Natural killer cell treated with Interleukin-12 subunit alpha and Interleukin-12 subunit beta and Interleukin-15 and Interleukin-18, amount 100 ng/mL, for 72 hours (primary cell): ENCODE results near the gene S100A7. TPM values are rescaled to one million over a fixed set of nuclear protein-coding genes. Genes with fewer than 3 reads are reported as not detected.

Experiments used
- ATAC-seq, 2 donors: fragments of 150-1000 bp; cut with Tn5 transposase in 1 of 2; sonication (Bioruptor Pico), chemical (Tn5 transposase) in 1 of 2; 2 replicates each; pipeline ENCODE4 v1.10.0; 2021
- DNase-seq: peaks from one replicate; pipeline ENCODE4 v3.0.0; 2022; ENCODE audit warnings: low spot score
- H3K27ac Mint-ChIP-seq, 2 donors: 1 replicate in 1 of 2; 2 replicates in 1 of 2; pipeline ENCODE4 v1.8.0; 2022; ENCODE audit warnings: mixed read lengths in 2 of 2, mild to moderate bottlenecking in 1 of 2, moderate library complexity in 1 of 2
- H3K27me3 Mint-ChIP-seq, 2 donors: 1 replicate in 1 of 2; 2 replicates in 1 of 2; pipeline ENCODE4 v1.8.0; 2022; ENCODE audit warnings: mixed read lengths in 2 of 2
- H3K36me3 Mint-ChIP-seq: one replicate; pipeline ENCODE4 v1.8.0; 2022; ENCODE audit warnings: mixed read lengths
- H3K4me1 Mint-ChIP-seq, 2 donors: 1 replicate in 1 of 2; 2 replicates in 1 of 2; pipeline ENCODE4 v1.8.0; 2022; ENCODE audit warnings: low read depth in 2 of 2, mixed read lengths in 2 of 2, mild to moderate bottlenecking in 1 of 2
- H3K4me3 Mint-ChIP-seq: one replicate; pipeline ENCODE4 v1.8.0; 2022; ENCODE audit warnings: mixed read lengths
- H3K9me3 Mint-ChIP-seq: 2 replicates; pipeline ENCODE4 v1.8.0; 2022; ENCODE audit warnings: mixed read lengths
- total RNA-seq, 2 donors: library from RNA; stranded (reverse); gene quantifications; one replicate each; pipeline ENCODE4 v1.2.3, GENCODE V29; 2022

The S100A7 gene
- total RNA-seq, 2 donors from 2014 or later: not detected

DNA sequence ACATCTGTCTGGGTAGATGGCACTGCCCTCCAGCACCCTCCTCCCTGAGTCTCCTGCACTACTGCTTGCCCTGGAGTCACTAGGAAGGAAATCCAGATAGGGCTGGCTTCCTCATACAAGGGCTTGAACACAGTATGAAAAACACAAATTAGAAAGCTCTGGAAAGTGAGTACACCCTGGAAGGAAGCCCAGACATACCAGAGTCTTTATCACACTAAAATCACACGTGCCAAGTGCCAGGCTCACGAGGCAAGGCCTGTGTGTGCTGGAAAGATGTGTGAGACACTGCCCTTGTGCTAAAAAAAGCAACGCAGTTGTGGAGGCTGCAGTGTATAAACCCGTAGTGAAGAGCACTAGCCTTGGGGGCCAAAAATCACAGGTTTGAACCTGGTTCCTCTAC, 28.3 kb upstream of the S100A7 start:
- DNase-seq (no peak), ATAC-seq (no peak)
- H3K36me3 Mint-ChIP-seq: no peaks in the 10 kb centered on the region
- peaks cover 7 to 10% of the 10 kb centered on the region in 2 donors for H3K4me1 Mint-ChIP-seq
- H3K4me3 Mint-ChIP-seq: no peak overlapping the region
- peaks cover 38 to 41% of the 10 kb centered on the region in 2 donors for H3K27me3 Mint-ChIP-seq
- H3K9me3 Mint-ChIP-seq: no peaks in the 10 kb centered on the region
- H3K27ac Mint-ChIP-seq: no peak overlapping the region

DNA sequence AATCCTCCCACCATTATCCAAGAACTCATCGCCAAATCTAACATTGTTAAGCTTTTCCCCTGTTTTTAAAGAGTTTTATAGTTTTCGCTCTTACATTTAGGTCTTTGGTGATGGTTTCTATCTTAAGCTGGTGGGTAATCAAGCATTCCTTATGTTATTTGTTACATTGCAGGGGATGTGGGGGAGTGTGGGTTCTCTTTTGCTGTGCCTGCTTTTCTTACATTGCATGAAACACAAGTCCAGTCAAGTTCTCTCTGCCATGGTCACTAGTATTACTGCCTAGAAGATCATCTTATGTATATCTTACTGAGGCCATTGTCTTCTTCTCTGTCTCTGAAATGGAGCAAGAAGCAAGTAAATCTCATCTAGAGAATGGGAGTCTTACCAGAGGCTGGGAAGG, 27.3 kb upstream of the S100A7 start:
- DNase-seq (no peak), ATAC-seq (no peak)
- H3K27ac Mint-ChIP-seq: no peak overlapping the region
- peaks cover 36 to 47% of the 10 kb centered on the region in 2 donors for H3K27me3 Mint-ChIP-seq
- no peak overlapping the region for H3K4me3 Mint-ChIP-seq
- peaks cover 7 to 10% of the 10 kb centered on the region in 2 donors for H3K4me1 Mint-ChIP-seq
- no peaks in the 10 kb centered on the region for H3K9me3 Mint-ChIP-seq
- H3K36me3 Mint-ChIP-seq: no peaks in the 10 kb centered on the region

GRCh38 chr1:153485863-153486262, 25.4 kb upstream of the S100A7 start:
- peaks cover 6% of the 10 kb centered on the region in 2 donors for H3K4me1 Mint-ChIP-seq
- ATAC-seq (no peak), DNase-seq (no peak)
- no peaks in the 10 kb centered on the region for H3K9me3 Mint-ChIP-seq
- no peak overlapping the region for H3K4me3 Mint-ChIP-seq
- no peak overlapping the region for H3K27ac Mint-ChIP-seq
- no peaks in the 10 kb centered on the region for H3K36me3 Mint-ChIP-seq
- H3K27me3 Mint-ChIP-seq: peaks cover 32 to 50% of the 10 kb centered on the region in 2 donors

- no peaks in the 10 kb centered on the region for H3K4me1 Mint-ChIP-seq
- H3K27ac Mint-ChIP-seq: no peak overlapping the region
- peaks cover 43 to 67% of the 10 kb centered on the region in 2 donors for H3K27me3 Mint-ChIP-seq
- ATAC-seq (no peak), DNase-seq (no peak)
- no peaks in the 10 kb centered on the region for H3K9me3 Mint-ChIP-seq
- H3K4me3 Mint-ChIP-seq: no peak overlapping the region
- H3K36me3 Mint-ChIP-seq: no peaks in the 10 kb centered on the region
Measured at GRCh38 chr1:153483776-153484175, 23.3 kb upstream of the S100A7 start.

DNA sequence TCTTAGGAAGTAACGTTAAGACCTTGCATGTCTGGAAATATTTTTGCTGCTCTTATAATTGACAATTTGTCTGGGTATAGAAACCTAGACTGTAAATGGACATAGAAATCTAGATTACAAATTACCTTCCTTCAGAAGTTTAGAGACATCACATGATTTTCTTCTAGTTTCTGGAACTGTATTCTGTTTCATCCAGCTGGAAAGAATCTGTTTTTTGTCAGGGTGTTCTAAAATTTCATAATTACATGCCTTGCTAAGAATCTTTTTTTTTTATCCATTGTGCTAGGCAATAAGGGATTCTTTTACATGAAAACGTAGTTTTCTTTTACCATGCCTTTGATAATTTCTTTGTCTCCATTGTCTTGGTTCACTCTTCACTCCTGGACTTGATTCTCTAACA, 20.7 kb upstream of the S100A7 start:
- no peak for ATAC-seq
- no peaks in the 10 kb centered on the region for H3K9me3 Mint-ChIP-seq
- H3K4me1 Mint-ChIP-seq: no peaks in the 10 kb centered on the region
- no peaks in the 10 kb centered on the region for H3K36me3 Mint-ChIP-seq
- no peak overlapping the region for H3K4me3 Mint-ChIP-seq
- H3K27me3 Mint-ChIP-seq: peaks cover 40 to 59% of the 10 kb centered on the region in 2 donors
- H3K27ac Mint-ChIP-seq: no peak overlapping the region
- no peak for DNase-seq

- DNase-seq: no peak
- Mint-ChIP-seq H3K4me3 (no peak overlapping the region), H3K27ac (no peak overlapping the region), H3K36me3 (peaks cover 3% of the 10 kb centered on the region), H3K27me3 (peaks cover 32 to 47% of the 10 kb centered on the region in 2 donors), H3K9me3 (no peaks in the 10 kb centered on the region), H3K4me1 (no peaks in the 10 kb centered on the region)
- no peak for ATAC-seq
Measured at GRCh38 chr1:153478692-153479618, 18.5 kb upstream of the S100A7 start.

- DNase-seq (no peak), ATAC-seq (no peak)
- Mint-ChIP-seq H3K4me1 (no peaks in the 10 kb centered on the region), H3K27ac (no peak overlapping the region), H3K36me3 (peaks cover 7% of the 10 kb centered on the region), H3K4me3 (no peak overlapping the region), H3K27me3 (peaks cover 28 to 45% of the 10 kb centered on the region in 2 donors), H3K9me3 (no peaks in the 10 kb centered on the region)
Measured at GRCh38 chr1:153478047-153478691, 17.7 kb upstream of the S100A7 start.

GRCh38 chr1:153476491-153477093, 16.1 kb upstream of the S100A7 start:
- Mint-ChIP-seq H3K36me3 (peaks cover 19% of the 10 kb centered on the region), H3K4me3 (no peak overlapping the region), H3K27me3 (peaks cover 29 to 38% of the 10 kb centered on the region in 2 donors), H3K9me3 (peaks cover 5% of the 10 kb centered on the region), H3K4me1 (no peaks in the 10 kb centered on the region), H3K27ac (no peak overlapping the region)
- ATAC-seq: no peak
- DNase-seq: no peak

DNA sequence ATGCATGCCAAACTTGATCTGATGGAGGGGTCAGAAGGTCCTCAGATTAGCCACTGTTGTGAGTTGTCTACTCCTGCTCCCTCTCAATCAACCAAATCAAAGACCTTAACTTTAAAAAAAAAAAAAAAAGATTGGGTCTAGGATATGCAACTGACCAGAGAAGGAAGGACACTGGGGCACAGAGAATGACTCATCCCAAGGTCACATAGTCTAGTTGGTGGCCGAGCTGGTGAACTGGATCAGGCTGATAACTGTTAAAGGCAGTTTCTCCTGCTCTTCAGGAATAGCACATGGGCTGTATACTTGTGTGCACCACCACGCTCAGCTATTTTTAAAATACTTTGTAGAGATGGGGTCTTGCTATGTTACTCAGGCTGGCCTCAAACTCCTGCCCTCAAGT, 14.8 kb upstream of the S100A7 start:
- peaks cover 23% of the 10 kb centered on the region for H3K36me3 Mint-ChIP-seq
- H3K4me3 Mint-ChIP-seq: no peak overlapping the region
- peaks cover 22 to 33% of the 10 kb centered on the region in 2 donors for H3K27me3 Mint-ChIP-seq
- peaks cover 6 to 8% of the 10 kb centered on the region in 2 donors for H3K4me1 Mint-ChIP-seq
- no peak overlapping the region for H3K27ac Mint-ChIP-seq
- H3K9me3 Mint-ChIP-seq: peaks cover 5% of the 10 kb centered on the region
- ATAC-seq: no peak
- no peak for DNase-seq

DNA sequence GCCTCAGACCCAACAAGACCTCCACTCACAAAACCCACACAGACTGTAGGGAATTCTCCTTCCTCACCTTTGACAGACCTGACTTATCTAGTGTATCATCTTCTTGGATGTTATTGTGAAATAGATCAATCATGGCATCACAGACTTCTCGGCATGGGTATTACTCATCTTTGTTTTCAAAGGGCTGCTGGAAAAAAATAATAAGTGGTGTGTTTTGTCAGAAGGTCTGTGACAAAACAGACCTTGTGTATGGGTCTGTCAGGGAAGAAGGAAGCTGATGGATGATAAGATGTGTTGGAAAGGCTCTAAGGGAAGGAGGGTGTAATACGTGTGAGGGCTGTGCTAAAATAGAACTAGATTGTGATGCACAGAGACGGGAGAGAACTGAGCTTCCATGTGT, 13.9 kb upstream of the S100A7 start:
- DNase-seq (no peak), ATAC-seq (no peak)
- H3K36me3 Mint-ChIP-seq: peaks cover 23% of the 10 kb centered on the region
- no peak overlapping the region for H3K27ac Mint-ChIP-seq
- H3K9me3 Mint-ChIP-seq: peaks cover 5% of the 10 kb centered on the region
- peaks cover 21 to 30% of the 10 kb centered on the region in 2 donors for H3K27me3 Mint-ChIP-seq
- peaks cover 6 to 8% of the 10 kb centered on the region in 2 donors for H3K4me1 Mint-ChIP-seq
- no peak overlapping the region for H3K4me3 Mint-ChIP-seq

DNA sequence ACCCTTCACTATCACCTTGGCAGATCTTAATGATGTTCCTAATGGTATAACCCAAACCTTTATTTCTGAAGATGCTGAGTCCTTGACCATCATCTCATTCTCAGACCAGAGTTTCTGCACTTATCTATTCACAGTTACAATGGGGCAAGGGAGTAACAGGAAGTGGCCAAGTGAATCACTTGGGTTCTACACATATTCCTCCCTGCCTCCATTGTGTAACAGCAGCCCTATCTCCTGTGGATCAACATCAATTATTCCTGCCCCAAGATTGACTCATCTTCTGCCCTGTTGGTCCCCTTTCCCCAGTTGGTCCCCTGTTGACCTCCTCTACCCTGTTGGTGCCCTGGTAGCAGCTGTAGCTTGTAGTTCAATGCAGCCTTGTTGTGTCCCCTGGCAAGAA, 10.3 kb upstream of the S100A7 start:
- no peak overlapping the region for H3K4me3 Mint-ChIP-seq
- H3K27ac Mint-ChIP-seq: no peak overlapping the region
- peaks cover 23% of the 10 kb centered on the region for H3K36me3 Mint-ChIP-seq
- H3K4me1 Mint-ChIP-seq: peaks cover 6 to 8% of the 10 kb centered on the region in 2 donors
- DNase-seq (no peak), ATAC-seq (peak; percentile 64 to 71)
- H3K27me3 Mint-ChIP-seq: peaks cover 11 to 31% of the 10 kb centered on the region in 2 donors
- peaks cover 5% of the 10 kb centered on the region for H3K9me3 Mint-ChIP-seq

DNA sequence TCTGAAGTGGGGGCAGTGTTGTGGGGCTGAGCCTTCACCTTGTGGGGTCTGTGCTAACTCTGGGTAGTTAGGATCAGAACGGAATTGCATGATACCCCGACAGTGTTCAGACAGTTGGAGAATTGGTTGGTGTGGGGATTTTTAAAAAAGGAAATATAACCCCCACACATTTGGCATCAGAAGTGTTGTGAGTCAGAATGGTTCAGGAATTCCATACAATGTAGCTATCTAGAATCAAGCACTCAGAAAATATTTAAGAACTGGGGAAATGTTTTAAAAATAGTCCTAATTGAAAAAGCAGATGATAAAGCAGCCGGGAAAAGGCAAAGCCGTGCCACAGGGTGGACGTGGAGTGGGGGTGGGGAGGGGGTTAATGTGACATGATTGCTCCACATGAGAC, 6.5 kb upstream of the S100A7 start:
- H3K4me1 Mint-ChIP-seq: peaks cover 6 to 8% of the 10 kb centered on the region in 2 donors
- ATAC-seq: no peak
- no peaks in the 10 kb centered on the region for H3K9me3 Mint-ChIP-seq

GRCh38 chr1:153465811-153466636, 5.6 kb upstream of the S100A7 start:
- Mint-ChIP-seq H3K27ac (no peak overlapping the region), H3K9me3 (no peaks in the 10 kb centered on the region), H3K27me3 (peaks cover 12 to 31% of the 10 kb centered on the region in 2 donors), H3K36me3 (peaks cover 5% of the 10 kb centered on the region), H3K4me1 (peaks cover 6 to 7% of the 10 kb centered on the region in 2 donors), H3K4me3 (no peak overlapping the region)
- DNase-seq: no peak
- ATAC-seq: peak; percentile 69 to 70

More for the DNA sequence above, 6.5 kb upstream of the S100A7 start:
- peaks cover 5% of the 10 kb centered on the region for H3K36me3 Mint-ChIP-seq
- peaks cover 12 to 32% of the 10 kb centered on the region in 2 donors for H3K27me3 Mint-ChIP-seq
- DNase-seq: no peak
- no peak overlapping the region for H3K27ac Mint-ChIP-seq
- no peak overlapping the region for H3K4me3 Mint-ChIP-seq
